ENCODE results near the gene CANT1.

- TF ChIP-seq CTCF (IDR thresholded peaks at IDR 0.05) (no peak), POLR2A (IDR thresholded peaks at IDR 0.05) (no peak)
Observed at GRCh38 chr17:79002291-79002690, 7.3 kb downstream of the CANT1 start.

Measured in stomach (tissue), 4 donors.